GM18873 (cell line): ENCODE results near the gene DISP3.

ENCODE experiments used
- ATAC-seq: cut with Tn5 transposase; IDR thresholded peaks from one replicate; pipeline ENCODE4 v1.9.1; 2021; ENCODE audit warnings: mild to moderate bottlenecking, moderate library complexity, moderate number of reproducible peaks; ENCODE audit not compliant: unreplicated experiment, low FRiP score

The DISP3 gene, protein sequence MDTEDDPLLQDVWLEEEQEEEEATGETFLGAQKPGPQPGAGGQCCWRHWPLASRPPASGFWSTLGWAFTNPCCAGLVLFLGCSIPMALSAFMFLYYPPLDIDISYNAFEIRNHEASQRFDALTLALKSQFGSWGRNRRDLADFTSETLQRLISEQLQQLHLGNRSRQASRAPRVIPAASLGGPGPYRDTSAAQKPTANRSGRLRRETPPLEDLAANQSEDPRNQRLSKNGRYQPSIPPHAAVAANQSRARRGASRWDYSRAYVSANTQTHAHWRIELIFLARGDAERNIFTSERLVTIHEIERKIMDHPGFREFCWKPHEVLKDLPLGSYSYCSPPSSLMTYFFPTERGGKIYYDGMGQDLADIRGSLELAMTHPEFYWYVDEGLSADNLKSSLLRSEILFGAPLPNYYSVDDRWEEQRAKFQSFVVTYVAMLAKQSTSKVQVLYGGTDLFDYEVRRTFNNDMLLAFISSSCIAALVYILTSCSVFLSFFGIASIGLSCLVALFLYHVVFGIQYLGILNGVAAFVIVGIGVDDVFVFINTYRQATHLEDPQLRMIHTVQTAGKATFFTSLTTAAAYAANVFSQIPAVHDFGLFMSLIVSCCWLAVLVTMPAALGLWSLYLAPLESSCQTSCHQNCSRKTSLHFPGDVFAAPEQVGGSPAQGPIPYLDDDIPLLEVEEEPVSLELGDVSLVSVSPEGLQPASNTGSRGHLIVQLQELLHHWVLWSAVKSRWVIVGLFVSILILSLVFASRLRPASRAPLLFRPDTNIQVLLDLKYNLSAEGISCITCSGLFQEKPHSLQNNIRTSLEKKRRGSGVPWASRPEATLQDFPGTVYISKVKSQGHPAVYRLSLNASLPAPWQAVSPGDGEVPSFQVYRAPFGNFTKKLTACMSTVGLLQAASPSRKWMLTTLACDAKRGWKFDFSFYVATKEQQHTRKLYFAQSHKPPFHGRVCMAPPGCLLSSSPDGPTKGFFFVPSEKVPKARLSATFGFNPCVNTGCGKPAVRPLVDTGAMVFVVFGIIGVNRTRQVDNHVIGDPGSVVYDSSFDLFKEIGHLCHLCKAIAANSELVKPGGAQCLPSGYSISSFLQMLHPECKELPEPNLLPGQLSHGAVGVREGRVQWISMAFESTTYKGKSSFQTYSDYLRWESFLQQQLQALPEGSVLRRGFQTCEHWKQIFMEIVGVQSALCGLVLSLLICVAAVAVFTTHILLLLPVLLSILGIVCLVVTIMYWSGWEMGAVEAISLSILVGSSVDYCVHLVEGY (N-terminal part only)

DNA sequence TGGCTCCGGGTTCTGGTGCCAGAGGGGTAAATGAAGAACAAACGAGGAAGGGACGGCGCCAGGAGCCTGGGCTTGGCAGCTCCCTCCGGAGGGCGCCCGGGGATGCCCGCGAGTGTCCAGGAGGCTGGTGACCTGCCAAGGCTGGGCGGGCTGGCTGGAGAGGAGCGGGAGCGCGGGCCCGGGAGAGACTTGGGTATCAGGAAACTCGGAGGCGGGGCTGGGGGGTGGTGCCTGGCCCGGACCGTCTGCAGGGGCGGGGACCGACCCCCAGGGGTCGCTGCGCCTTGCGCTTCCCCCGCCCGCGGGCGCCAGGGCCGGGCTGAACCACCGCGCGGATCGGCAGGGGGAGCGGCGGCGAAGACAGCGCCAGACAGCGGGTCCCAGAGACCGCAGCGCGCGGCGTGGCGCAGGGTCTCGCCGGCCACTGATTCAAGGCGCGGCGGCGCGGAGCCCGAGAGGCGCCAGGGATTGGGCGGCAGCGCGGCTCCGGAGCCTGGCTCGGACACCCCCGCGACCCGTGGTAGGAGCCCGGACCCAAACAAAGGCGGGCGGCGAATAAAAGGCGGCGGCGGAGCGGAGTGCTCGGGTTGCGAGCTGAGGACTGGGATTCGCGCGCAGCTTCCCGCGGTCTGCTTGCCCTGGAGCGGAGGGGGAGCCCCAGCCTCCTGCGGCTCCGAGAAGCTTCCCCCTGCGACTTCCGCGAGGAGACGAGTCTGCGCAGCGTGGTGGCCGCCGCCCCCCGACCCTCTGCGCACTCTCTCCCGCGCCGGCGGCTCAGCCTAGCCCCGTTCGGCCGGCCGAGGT, at the start of gene DISP3:
Gene DISP3 (plus strand): TSS at position 585 of the 804 bp plus-strand sequence. CDS start 21,838 bp downstream, outside the sequence.
- no peak for ATAC-seq

DNA sequence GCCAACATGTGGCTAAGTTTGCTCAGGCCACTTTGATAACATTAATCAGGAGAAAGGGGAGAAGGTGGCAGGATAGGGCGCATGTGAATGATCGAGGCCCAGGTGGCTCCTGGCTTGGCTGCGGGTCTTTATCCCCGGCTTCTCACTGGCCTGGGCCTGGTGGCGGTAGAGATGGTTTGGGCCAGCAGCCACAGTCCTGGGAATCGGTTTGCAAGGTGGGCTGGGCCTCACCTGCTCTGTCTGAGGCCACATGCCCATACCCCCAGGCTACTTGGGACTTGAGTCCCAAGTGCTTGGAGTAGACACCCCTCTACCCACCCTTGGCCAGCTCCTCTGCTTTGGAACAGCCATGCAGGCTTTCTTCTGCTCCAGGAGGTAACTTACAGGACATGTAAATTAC, 49.7 kb upstream of the DISP3 start:
- no peak for ATAC-seq

DNA sequence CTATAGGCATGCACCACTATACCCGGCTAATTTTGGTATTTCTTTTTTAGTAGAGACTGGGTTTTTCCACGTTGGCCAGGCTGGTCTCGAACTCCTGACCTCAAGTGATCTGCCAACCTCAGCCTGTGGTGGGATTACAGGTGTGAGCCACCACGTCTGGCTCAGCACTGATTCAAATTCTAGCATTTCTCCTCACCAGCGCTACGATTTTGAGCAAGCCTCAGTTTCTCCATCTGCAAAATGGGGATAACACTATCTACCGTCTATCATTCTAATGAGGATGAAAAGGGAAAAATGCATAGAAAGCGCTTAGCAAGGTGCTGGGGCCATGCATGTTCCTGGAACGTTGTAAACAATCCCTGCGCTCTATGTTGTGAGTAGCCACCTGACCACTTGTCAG, 49.0 kb upstream of the DISP3 start:
- ATAC-seq = no peak

DNA sequence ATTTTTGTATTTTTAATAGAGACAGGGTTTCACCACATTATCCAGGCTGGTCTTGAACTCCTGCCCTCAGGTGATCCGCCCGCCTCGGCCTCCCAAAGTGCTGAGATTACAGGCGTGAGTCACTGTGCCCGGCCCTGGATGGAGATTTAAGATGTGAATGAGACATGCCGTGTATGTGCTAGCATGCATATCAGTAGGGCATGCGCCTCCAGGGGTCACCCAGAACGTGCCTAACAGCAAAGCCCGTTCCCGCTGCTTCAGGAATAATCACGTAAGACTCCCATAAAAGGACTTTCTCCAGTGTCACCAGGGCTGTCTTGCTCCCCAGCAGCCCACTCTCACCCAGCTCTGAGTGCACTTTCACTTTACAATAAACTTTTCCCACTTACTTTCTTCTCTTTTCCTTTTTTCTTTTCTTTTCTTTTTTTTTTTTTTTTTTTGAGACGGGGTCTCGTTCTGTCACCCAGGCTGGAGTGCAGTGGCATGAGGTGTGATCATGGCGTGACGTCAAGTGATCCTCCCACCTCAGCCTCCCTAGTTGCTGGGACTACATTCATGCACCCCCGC, 46.9 kb upstream of the DISP3 start:
- ATAC-seq = no peak

DNA sequence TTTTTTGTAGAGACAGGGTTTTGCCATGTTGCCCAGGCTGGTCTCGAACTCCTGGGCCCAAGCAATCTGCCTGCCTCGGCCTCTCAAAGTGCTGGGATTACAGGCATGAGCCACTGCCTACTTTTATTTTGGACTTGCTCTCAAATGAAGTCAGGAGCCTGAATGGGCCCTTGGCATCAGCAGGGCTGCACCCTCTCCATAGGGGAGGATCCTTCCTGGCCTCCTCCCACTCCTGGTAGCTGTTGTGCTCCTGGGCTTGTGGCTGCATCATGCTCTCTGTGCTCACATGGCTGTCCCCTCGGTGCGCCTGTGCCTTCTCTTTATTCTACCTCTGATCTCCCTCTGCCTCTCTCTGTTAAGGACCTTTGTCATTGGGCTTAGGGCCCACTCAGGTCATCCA, 46.4 kb upstream of the DISP3 start:
- no peak for ATAC-seq

DNA sequence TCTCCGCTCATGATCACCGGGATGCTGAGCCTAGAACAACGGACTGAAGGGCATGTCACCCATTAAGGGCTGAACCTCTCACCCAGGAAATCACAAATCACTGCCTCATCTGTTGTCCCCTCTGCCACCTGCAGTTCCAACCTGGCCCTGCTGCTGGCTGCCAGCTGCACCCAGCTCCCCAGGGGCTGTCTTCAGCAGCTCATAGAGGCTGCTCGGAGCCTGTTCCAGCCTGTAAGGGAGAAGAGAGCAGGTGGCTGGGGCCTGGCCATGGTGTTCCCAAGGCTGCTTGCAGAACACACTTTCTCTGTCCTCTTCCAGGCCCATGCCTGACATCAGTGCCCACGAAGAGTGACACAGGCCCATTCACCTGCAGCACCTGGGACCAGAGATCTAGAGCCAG, 44.5 kb upstream of the DISP3 start:
- no peak for ATAC-seq

DNA sequence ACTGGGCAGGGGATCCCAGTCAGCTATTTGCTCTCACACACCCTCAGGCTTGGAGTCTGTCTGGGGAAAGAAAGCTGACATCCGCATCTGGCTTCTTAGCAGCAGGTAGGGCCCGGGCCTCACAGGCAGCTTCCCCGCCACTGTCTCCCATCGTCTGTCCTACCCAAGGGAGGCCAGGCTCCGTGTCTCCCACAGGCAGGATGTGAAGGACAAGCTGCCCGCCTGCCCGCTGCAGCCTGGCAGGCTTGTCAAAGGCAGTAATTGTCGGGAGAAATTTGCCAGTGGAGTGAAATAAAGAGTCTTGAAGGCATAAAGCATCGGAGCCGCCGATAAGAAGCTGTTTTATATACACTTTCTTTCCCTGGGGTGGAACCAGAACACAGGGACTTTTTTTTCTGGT, 44.0 kb upstream of the DISP3 start:
- no peak for ATAC-seq

DNA sequence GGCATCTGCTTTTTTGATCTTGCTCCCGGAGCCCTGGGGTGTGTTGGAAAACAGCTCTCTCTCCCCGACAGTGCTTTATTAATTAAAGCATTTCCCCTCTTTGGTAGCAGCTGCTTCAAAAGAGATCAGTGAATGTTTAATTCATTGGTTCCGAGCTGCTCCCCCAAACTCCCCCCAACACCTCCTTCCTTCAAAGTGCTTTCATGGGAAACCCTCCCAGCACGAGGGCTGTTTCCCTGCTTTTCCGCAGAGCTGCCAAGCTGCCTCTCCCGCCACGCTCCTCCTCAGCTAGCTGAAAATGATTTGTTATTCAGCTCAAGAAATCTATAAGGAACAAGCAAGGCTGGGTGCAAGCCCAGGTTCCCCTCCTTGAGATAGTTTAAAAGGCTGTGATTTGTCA, 40.0 kb upstream of the DISP3 start:
- no peak for ATAC-seq

DNA sequence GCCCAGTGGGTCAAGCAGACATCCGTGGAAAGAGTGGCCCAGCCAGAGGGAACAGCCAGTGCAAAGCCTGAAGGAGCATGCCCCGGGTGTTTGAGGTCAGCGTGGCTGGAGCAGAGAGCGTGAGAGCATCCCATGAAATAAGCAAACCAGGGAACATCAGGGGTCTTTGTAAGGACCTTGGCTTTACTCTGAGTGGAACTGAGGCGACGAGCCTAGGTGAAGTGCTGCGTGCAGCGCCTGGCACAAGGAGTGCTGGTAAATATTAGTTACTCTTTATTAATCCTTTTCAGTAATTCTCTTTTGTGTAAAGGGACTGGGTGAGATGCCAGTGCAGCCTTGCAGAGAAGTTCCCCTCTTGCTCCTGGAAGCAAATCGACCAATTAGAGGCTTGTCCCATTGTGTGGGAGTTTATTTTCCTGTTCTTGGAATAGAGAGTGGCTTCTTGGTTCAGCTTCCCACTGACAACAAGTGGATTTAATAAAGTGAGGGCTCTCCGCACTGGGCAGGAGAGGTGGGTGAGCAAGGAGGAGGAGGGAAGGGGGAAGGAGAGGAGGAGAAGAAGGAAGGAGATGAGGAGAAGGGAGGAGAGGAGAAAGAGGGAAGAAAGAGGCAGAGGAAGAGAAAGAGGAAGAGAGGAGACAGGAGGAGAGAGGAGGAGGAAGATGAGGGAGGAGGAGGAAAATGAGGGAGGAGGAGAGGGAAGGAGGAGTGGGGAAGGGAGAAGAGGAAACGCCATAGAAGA, 37.6 kb upstream of the DISP3 start:
- ATAC-seq = no peak

DNA sequence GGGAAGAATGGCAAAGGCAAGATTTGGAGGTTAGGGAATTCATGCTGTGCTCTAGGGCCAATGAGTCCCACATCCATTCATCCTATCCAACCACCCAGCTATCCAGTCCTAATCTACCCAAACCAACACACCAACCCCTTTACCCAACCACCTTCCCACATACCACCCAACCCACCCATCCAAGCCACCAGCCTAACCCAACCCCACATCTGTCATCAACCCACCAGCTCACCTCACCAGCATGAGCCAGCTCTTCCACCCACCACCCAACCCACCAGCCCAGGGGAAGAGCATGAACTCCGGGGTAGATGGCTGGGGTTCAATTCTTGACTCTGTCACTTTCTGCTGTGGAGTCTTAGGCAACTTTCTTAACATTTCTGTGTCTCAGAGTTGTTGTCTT, 35.9 kb upstream of the DISP3 start:
- ATAC-seq = no peak

DNA sequence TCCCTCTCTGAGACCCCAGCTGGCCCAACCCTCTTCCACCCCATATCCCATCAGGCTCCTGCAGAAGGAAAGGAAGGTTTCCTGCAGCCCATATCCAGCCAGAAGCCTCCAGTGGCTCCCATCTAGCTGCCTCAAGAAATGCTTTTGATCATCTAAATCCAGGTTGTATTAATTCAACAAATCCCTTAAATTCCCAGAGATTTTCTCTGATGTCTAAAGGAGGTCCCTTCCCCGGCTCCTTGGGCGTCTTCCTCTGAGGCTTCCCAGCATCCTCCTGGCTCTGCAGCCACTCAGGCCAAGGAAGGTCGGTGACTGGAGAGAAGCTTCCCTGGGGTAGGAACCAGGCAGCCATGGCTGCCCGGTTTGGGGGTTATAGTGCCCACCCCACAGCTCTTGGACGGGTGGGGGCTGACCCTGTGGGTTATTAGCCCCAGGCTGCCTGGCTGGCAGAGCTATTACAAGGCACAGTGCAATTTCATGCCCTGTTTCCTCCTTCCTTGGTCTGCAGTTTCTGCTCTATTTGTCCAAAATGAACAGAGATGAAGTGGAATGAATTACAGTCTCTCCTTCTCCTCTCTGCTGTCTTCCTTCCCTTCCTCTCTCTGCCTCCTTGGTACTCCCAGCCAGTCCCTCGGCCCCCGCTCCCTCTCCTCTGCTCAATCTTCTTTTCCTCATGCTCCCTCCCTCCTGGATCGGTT, 34.8 kb upstream of the DISP3 start:
- no peak for ATAC-seq

DNA sequence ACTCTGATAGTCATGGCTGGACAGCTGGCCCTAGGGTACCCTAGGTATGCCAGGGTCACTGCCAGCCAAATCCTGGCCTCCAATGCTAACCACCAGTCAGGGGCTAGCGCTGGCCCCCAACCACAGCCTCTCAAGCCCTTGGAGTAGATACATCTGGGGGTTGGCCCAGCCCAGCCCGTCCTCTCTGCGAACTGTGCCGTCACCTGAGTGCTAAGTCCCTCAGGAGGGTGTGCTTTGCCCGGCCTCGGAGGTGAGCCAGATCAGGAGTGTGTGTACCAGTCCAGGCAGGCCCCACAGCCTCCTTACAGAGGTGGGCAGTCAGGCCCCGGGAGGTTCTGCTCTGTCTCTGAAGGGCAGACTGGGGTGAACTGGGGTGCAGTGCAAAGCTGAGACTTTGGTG, 34.0 kb upstream of the DISP3 start:
- no peak for ATAC-seq

DNA sequence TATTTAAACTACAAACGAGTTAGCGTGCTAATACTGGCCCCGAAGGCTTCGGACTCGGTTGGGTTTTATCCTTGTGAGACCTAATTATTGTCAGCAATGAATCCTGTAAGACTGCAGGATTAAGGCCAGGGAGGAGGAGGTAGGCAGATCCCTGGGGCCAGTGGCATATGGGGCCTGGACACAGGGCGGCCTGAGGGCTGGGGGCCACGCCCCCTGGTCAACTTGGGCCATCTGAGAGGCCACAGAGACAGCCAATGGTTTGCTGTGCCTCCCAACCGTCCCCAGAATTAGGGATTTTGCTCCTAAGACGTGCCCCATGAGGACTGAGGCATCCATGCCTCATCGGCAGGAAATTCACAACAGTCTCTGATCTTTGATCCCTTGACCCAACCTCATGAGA, 31.1 kb upstream of the DISP3 start:
- ATAC-seq = no peak

DNA sequence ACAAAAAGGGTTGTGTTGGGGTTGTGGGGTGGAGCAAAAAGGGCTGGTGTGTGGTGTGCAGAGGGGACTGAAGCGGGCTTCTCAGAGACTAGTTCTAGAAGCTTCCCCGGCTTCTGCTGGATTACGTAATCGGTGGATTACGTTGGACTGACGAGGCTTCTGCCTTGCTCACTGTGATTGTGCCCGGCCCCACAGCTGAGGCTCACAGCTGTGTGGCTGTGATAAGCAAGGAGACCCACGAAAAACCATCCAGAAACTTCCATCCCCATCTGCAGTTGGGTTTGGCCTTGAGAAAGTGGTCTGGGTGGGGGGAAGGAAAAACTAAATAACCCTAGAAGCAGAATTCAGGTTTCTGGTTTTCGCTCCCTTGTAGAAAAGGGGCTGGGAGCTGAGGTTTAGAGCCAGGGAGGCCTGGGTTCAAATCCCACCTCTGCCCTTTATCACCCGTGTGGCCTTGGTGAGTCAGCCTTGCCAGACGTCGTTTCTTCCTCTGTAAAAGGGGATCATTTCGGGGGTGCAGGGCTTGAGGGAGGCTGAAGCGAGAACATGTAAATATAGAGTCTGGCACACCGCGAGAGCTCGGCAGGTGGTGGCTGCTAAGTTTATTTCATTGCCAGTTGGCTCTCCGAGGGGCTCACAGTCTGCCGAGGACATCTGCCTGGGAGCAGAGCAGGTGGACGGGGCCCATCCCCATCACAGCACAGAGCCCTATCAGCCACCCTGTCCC, 30.4 kb upstream of the DISP3 start:
- ATAC-seq = no peak

DNA sequence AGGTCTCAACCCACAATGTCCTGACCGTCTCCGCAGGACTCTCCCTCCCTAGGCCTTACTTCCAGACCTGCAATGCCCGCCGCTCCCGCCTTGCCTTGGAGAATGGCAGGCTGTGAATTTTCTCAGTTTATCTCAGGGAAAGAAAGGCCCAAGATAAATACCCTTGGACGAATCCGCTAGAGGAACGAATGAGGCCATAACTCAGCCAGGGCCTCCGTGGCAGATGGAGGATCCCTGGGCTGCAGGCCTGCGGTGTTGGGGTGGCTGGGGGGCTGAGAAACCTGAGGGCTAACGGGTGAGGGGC, 29.9 kb upstream of the DISP3 start:
- ATAC-seq = no peak

DNA sequence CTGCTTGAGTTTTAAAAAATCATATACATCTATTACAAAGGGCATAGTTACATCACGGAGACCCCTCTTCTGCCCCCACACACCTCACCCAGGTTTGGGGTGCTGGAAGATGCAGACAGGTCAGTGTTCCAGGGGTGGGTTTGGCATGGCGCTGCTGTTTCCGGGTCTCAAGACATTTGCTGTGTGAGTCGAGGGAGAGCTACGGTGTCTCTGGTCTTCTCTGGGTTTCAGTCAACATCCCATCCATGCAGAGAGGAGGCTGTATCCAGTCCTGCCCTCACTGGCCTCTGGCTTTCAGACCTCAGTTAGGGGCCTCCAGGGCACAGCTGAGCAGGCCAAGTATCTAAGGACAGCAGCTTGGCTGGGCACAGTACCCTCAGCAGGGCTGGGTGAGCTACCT, 28.6 kb upstream of the DISP3 start:
- no peak for ATAC-seq

DNA sequence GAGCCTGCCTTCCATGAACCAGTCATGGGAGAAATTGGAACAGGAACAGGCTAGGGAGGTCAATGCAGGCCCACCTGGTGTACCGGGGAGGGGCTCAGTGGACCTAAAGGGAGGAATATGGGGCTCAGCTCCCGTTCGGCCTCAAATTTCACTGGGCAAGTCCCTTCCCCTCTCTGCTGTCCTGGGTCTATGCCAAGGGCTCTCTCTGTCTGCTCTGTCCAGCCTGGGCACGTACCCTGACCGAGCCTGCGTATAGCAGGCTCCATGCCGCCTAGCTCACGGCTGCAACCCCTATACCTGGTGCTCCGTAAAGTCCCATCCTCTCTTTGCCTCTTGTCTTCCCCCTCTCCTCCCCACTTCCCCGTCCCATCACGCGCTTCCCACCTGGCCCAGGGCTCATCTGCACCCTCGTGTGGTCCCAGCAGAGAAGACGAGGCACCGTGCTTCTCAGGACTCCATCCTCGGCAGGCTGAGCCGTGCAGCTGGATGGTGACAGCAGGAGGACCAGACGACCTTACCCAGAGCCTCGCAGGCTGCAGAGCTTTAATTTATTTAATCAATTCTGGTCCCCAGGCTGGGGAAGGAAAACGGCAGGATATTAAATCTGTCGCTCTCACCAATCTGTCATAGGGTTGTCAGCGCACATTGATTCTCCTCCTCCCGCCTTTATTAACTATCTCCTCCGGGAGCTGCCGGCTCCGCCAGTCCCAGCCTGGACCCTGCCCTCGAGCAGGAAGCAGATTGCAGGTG, 25.0 kb upstream of the DISP3 start:
- ATAC-seq = no peak
